WTC11 (cell line): ENCODE data around the gene TUBB1. TPM values are rescaled to one million over a fixed set of nuclear protein-coding genes. Genes with fewer than 3 reads are reported as not detected.

Experiments
- ATAC-seq: fragments of 200-7000 bp; cut with Tn5 transposase; 2 replicates; pipeline ENCODE4 v1.10.0; 2021; ENCODE audit warnings: mild to moderate bottlenecking, moderate library complexity
- CTCF ChIA-PET: fragments of 300-600 bp; sonication (Branson Sonifier 250); formaldehyde crosslinking; loops from one replicate; lab custom pipeline; 2021; ENCODE audit warnings: antibody characterized with exemption; lab: Charles Lee
- POLR2A ChIA-PET: fragments of 350-600 bp; sonication (Branson Sonifier 250); formaldehyde crosslinking; loops from one replicate; lab custom pipeline; 2021; ENCODE audit warnings: antibody characterized with exemption; lab: Charles Lee
- DNase-seq: peaks from one replicate; pipeline ENCODE4 v3.0.0; 2021; ENCODE audit warnings: low spot score
- H3K27ac Mint-ChIP-seq: 2 replicates; pipeline ENCODE4 v1.8.0; 2021; ENCODE audit warnings: mixed read lengths
- H3K27me3 Mint-ChIP-seq: 2 replicates; pipeline ENCODE4 v1.8.0; 2021; ENCODE audit warnings: low read depth, mild to moderate bottlenecking, moderate library complexity, mixed read lengths
- H3K36me3 Mint-ChIP-seq: 2 replicates; pipeline ENCODE4 v1.8.0; 2021; ENCODE audit warnings: mixed read lengths
- H3K4me1 Mint-ChIP-seq: 2 replicates; pipeline ENCODE4 v1.8.0; 2022; ENCODE audit warnings: mixed read lengths
- H3K4me3 Mint-ChIP-seq: 2 replicates; pipeline ENCODE4 v1.8.0; 2021; ENCODE audit warnings: mild to moderate bottlenecking, moderate library complexity, mixed read lengths
- H3K9me3 Mint-ChIP-seq: 2 replicates; pipeline ENCODE4 v1.8.0; 2021; ENCODE audit warnings: mixed read lengths
- FOXJ3 ChIP-seq: sonication (generic); formaldehyde crosslinking; IDR thresholded peaks from 2 replicates; pipeline ENCODE4 v1.9.0; 2021; ENCODE audit warnings: missing genetic modification reagents, mild to moderate bottlenecking, borderline replicate concordance
- HMGA2 ChIP-seq: fragments of 250-450 bp; sonication (Bioruptor Pico); IDR thresholded peaks from 2 replicates; pipeline ENCODE4 v1.4.0; 2021; ENCODE audit warnings: mild to moderate bottlenecking, moderate library complexity
- JAZF1 ChIP-seq: fragments of 250-450 bp; sonication (Bioruptor Pico); IDR thresholded peaks from 2 replicates; pipeline ENCODE4 v1.9.0; 2021; ENCODE audit warnings: moderate library complexity, mild to moderate bottlenecking, inconsistent platforms
- RELA ChIP-seq: sonication (generic); formaldehyde crosslinking; IDR thresholded peaks from 2 replicates; pipeline ENCODE4 v1.8.1; 2022; ENCODE audit warnings: missing genetic modification reagents, mild to moderate bottlenecking, borderline replicate concordance
- SMAD3 ChIP-seq: sonication (generic); formaldehyde crosslinking; IDR thresholded peaks from 2 replicates; pipeline ENCODE4 v1.8.0; 2022; ENCODE audit warnings: missing genetic modification reagents, mild to moderate bottlenecking, borderline replicate concordance
- ZNF121 ChIP-seq: sonication (generic); formaldehyde crosslinking; IDR thresholded peaks from 2 replicates; pipeline ENCODE4 v1.8.0; 2023; ENCODE audit warnings: missing genetic modification reagents
- ZNF219 ChIP-seq: sonication (generic); formaldehyde crosslinking; IDR thresholded peaks from 2 replicates; pipeline ENCODE4 v1.8.0; 2023; ENCODE audit warnings: missing genetic modification reagents, mild to moderate bottlenecking, borderline replicate concordance
- total RNA-seq: library from RNA; stranded (reverse); gene quantifications from 3 replicates; pipeline ENCODE4 v1.2.3, GENCODE V29; 2021
- TF ChIP-seq, protein P1 (sequence below): fragments of 250-450 bp; sonication (Bioruptor Pico); IDR thresholded peaks from 2 replicates; pipeline ENCODE4 v1.9.0; 2021; ENCODE audit warnings: mild to moderate bottlenecking, borderline replicate concordance
- TF ChIP-seq, protein P2 (sequence below): sonication (generic); formaldehyde crosslinking; conservative IDR thresholded peaks from 2 replicates; pipeline ENCODE4 v1.8.1; 2022; ENCODE audit warnings: mild to moderate bottlenecking, missing genetic modification reagents
- TF ChIP-seq, protein P3 (sequence below): sonication (generic); formaldehyde crosslinking; IDR thresholded peaks from 2 replicates; pipeline ENCODE4 v1.8.1; 2023; ENCODE audit warnings: mild to moderate bottlenecking, missing genetic modification reagents, moderate library complexity
- TF ChIP-seq, protein P4 (sequence below): sonication (generic); formaldehyde crosslinking; IDR thresholded peaks from 2 replicates; pipeline ENCODE4 v1.8.1; 2023; ENCODE audit warnings: mild to moderate bottlenecking, missing genetic modification reagents
- TF ChIP-seq, protein P5 (sequence below): sonication (generic); formaldehyde crosslinking; IDR thresholded peaks from 2 replicates; pipeline ENCODE4 v1.8.1; 2023; ENCODE audit warnings: mild to moderate bottlenecking, missing genetic modification reagents

The TUBB1 gene
- total RNA-seq, 1 experiment from 2014 or later: not detected

DNA sequence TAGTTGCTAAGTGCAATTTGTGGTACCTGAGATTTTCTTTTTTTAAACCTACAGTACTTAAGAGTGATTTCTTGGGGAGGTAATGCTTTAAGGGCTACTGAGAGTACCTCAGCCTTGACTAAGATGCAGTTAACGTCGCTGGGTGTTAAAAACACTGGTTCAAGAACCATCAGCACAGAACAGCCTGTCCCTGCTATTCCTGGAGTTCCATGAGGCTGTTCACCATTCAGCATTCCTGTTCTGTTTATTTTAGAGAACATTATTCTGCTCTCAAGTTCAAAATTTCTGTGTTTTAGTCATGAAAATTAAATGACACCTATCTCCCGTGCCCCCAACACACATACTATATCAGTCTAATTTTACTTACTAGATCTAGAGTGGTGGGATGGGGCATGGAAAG is 25.1 kb downstream of the TUBB1 start (continued):
- TF ChIP-seq, protein P1, sequence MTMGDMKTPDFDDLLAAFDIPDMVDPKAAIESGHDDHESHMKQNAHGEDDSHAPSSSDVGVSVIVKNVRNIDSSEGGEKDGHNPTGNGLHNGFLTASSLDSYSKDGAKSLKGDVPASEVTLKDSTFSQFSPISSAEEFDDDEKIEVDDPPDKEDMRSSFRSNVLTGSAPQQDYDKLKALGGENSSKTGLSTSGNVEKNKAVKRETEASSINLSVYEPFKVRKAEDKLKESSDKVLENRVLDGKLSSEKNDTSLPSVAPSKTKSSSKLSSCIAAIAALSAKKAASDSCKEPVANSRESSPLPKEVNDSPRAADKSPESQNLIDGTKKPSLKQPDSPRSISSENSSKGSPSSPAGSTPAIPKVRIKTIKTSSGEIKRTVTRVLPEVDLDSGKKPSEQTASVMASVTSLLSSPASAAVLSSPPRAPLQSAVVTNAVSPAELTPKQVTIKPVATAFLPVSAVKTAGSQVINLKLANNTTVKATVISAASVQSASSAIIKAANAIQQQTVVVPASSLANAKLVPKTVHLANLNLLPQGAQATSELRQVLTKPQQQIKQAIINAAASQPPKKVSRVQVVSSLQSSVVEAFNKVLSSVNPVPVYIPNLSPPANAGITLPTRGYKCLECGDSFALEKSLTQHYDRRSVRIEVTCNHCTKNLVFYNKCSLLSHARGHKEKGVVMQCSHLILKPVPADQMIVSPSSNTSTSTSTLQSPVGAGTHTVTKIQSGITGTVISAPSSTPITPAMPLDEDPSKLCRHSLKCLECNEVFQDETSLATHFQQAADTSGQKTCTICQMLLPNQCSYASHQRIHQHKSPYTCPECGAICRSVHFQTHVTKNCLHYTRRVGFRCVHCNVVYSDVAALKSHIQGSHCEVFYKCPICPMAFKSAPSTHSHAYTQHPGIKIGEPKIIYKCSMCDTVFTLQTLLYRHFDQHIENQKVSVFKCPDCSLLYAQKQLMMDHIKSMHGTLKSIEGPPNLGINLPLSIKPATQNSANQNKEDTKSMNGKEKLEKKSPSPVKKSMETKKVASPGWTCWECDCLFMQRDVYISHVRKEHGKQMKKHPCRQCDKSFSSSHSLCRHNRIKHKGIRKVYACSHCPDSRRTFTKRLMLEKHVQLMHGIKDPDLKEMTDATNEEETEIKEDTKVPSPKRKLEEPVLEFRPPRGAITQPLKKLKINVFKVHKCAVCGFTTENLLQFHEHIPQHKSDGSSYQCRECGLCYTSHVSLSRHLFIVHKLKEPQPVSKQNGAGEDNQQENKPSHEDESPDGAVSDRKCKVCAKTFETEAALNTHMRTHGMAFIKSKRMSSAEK (CRISPR knock-in tag): no peak
- no peak for TF ChIP-seq ZNF121 (CRISPR knock-in tag)
- no peak for TF ChIP-seq ZNF219 (CRISPR knock-in tag)
- no peak for TF ChIP-seq FOXJ3 (CRISPR knock-in tag)
- TF ChIP-seq, protein P2, sequence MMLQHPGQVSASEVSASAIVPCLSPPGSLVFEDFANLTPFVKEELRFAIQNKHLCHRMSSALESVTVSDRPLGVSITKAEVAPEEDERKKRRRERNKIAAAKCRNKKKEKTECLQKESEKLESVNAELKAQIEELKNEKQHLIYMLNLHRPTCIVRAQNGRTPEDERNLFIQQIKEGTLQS (CRISPR knock-in tag): no peak

DNA sequence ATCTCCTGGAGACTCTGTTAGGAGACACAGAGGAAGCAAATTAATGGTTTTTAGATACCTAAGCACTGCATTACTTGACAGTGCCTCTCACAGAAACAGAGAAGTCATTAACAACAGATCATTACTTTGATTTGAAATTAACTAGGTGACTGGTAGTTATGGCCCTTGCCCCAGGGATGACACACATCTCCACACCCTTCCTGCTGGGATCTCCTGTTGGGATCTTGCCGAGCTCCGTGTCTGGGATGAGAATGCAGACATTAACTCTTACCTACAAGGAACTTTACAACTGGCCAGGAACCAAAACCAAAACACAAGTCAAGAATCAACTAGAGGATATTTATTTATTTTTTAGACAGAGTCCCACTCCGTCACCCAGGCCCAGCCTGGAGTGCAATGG is 25.6 kb downstream of the TUBB1 start:
- POLR2A ChIA-PET: no interaction called here
- no peak for ATAC-seq
- Mint-ChIP-seq H3K4me3 (no peak overlapping the region), H3K36me3 (peaks cover 8% of the 10 kb centered on the region), H3K27ac (no peak overlapping the region), H3K9me3 (no peaks in the 10 kb centered on the region), H3K27me3 (peaks cover 32% of the 10 kb centered on the region), H3K4me1 (peaks cover 20% of the 10 kb centered on the region)
- CTCF ChIA-PET: no interaction called here
- TF ChIP-seq, protein P3, sequence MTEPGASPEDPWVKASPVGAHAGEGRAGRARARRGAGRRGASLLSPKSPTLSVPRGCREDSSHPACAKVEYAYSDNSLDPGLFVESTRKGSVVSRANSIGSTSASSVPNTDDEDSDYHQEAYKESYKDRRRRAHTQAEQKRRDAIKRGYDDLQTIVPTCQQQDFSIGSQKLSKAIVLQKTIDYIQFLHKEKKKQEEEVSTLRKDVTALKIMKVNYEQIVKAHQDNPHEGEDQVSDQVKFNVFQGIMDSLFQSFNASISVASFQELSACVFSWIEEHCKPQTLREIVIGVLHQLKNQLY: no peak
- no peak for TF ChIP-seq SMAD3 (CRISPR knock-in tag)
- no peak for TF ChIP-seq HMGA2 (CRISPR knock-in tag)
- TF ChIP-seq, protein P4, sequence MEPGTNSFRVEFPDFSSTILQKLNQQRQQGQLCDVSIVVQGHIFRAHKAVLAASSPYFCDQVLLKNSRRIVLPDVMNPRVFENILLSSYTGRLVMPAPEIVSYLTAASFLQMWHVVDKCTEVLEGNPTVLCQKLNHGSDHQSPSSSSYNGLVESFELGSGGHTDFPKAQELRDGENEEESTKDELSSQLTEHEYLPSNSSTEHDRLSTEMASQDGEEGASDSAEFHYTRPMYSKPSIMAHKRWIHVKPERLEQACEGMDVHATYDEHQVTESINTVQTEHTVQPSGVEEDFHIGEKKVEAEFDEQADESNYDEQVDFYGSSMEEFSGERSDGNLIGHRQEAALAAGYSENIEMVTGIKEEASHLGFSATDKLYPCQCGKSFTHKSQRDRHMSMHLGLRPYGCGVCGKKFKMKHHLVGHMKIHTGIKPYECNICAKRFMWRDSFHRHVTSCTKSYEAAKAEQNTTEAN: no peak
- no peak for DNase-seq

DNA sequence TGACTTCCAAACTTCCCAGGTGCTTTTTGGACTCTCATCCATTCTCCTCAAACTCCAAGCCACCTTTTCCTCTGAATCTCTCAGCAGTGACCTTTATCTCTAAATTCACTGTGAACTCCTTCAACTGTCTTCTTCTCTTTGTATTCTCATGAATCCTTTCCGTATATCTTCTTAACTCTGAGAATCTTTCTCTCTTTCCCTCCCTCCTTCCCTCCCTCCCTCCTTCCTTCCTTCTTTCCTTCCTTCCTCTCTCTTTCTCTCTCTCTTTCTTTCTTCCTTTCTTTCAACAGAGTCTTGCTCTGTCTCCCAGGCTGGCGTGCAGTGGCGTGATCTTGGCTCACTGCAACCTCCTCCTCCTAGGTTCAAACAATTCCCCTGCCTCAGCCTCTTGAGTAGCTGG is 27.6 kb downstream of the TUBB1 start:
- no peak for DNase-seq
- POLR2A ChIA-PET: no interaction called here
- TF ChIP-seq JAZF1: no peak
- TF ChIP-seq, protein P5, sequence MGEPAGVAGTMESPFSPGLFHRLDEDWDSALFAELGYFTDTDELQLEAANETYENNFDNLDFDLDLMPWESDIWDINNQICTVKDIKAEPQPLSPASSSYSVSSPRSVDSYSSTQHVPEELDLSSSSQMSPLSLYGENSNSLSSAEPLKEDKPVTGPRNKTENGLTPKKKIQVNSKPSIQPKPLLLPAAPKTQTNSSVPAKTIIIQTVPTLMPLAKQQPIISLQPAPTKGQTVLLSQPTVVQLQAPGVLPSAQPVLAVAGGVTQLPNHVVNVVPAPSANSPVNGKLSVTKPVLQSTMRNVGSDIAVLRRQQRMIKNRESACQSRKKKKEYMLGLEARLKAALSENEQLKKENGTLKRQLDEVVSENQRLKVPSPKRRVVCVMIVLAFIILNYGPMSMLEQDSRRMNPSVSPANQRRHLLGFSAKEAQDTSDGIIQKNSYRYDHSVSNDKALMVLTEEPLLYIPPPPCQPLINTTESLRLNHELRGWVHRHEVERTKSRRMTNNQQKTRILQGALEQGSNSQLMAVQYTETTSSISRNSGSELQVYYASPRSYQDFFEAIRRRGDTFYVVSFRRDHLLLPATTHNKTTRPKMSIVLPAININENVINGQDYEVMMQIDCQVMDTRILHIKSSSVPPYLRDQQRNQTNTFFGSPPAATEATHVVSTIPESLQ (CRISPR knock-in tag): no peak
- no peak for TF ChIP-seq RELA (CRISPR knock-in tag)
- TF ChIP-seq, all 79 proteins: peak for 0
- no peaks in the 10 kb centered on the region for H3K9me3 Mint-ChIP-seq
- CTCF ChIA-PET: no interaction called here
- no peak for ATAC-seq
- H3K4me3 Mint-ChIP-seq: no peak overlapping the region
- peaks cover 46% of the 10 kb centered on the region for H3K27me3 Mint-ChIP-seq
- H3K36me3 Mint-ChIP-seq: no peaks in the 10 kb centered on the region
- peaks cover 3% of the 10 kb centered on the region; the same call in 1 of the 2 replicates for H3K4me1 Mint-ChIP-seq
- no peak overlapping the region for H3K27ac Mint-ChIP-seq
